Fibroblast of gingiva (primary cell): ENCODE measurements around the gene UQCRQ.
A peak's percentile ranks its signal among the peaks of the same experiment; 100 is the strongest.

Experiments used
- DNase-seq: peaks from one replicate; pipeline ENCODE4 v3.0.0-alpha.2; 2011; ENCODE audit warnings: low read depth

Gene UQCRQ

DNA sequence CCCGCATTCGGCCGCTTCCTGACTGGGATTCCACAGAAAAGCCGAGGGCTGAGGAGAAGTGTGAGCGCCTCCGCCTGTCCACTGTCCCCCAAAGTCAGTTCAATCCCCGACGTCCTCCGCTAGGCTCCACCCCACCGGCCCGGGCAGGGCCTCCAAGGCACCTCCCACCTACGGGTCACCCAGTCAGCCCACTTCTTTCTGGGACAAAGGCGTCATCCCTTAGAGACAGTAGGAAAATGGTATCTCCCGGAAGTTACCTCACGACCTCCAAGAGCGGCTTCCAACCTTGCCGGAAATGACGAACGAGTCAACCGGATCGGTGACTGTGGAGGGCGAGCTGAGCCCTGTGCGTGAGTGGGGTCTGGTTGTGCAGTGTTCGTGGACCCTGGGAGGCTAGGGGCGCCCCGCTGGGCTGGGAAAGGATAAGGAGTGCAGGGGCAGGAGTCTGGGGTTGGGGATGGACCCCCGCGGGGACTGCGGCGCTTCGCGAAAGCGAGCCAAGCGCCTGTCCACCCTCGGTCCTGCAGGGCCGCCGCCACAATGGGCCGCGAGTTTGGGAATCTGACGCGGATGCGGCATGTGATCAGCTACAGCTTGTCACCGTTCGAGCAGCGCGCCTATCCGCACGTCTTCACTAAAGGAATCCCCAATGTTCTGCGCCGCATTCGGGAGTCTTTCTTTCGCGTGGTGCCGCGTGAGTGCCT, at the start of gene UQCRQ, which contains the start of gene GDF9:
TSS of gene UQCRQ (plus strand) at position 301 of the 704 bp plus-strand sequence. CDS start at position 541, 240 bp downstream.
TSS of gene GDF9 (minus strand) at position 128 of the 704 bp plus-strand sequence. CDS start 1,936 bp downstream, outside the sequence.
- peak; percentile 100 for DNase-seq

DNA sequence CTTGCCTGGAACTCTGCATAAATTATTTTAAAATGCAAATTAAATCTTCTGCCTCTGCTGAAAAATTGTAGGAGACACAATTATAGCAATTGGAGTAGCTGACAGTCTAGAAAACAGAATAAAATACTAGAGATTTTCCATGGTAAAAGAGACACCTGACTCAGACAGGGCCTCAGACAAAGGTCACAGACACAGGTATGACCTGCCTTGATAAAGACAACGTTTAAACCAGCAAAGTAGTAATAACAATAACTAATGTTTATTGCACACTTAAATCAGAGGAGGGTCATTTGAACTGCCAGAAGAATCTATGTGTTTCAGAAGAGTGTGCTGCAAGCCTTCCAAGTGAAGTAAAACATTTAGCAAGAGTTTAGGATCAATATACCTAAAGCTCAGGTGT, 49.4 kb upstream of the UQCRQ start:
- no peak for DNase-seq

DNA sequence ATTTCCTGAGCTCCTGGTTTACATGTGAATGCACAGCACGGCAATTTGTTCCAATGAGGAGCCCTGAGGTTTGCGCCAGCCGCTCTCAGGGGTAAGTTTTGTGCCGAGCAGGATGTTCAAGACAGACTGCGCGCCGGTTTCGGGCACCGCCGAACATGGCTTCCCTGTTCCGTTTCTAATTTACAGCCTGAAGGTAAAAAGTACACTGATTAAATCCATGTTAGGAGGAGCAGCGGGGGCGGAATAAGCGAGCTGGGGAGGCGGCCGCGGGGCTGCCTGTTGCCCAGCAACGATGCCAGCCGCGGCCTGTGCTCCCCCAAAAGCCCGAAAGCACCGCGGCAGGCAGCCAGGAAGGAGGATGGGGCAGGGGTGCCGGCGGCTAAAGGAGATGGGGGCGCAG, 47.0 kb upstream of the UQCRQ start:
- no peak for DNase-seq

DNA sequence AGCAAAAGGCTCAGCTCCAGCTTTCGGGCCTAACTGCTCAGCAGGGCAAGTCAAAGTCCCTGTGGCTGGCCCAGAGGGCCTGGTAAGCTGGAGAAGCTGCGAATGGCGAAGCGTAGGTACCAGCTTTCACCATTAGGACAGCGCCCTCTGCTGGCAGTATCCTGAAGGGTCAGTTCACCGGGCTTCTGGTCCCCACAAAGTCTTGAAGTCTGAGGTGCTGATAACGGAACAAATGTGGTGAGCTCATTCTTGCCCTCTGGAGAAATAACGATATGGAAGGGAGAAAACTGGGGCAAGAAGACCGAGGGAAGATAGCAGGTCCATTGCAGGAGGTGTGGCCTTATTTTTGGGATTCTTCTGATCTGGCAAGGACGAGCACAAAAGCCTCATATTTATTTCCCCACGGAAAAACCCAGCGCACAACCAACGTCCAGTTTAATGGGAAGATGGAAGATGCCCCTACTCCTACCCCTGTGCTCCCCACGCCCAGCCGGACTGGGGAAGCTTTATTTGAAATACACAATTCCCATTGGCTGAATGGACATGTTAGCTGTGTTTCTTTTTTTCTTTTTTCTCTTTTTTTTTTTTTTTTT, 46.2 kb upstream of the UQCRQ start:
- peak; percentile 84 for DNase-seq

DNA sequence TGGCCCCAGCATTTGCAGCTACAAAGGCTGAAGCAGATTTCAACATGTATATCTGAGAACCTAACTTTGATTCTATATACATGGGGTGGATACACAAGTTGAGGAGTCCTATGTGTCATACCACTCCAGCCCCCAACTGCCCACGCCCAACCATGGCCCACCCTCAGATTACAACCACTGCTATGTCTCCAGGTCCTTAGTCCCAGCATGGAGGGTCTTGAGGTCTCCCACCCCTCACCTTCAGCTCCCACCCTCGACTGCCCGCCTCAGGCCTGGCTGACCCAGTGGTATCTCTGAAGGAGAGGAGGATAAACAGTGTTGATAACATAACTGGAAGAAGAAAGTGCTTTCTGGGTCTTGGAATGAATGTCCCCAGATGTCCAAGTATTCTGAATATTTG, 45.1 kb upstream of the UQCRQ start:
- no peak for DNase-seq

DNA sequence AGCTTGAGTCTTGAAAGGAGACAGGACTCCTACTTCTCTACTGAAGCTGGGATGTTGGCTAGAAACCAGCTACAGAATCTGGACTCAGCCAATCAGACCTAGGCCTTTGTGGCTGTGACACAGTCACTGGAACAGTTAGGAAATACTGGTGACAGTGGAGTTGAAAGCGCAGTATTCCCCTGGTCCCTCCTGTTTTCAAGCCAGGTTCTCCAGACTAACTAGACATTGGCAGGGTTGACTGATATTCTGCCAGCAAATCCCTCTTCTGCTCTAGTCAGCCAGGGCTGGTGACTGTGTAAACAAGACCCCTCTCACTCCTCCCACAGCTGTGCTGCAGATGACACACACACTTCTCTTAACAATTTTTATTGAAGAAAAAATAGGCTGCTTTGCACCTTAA, 44.7 kb upstream of the UQCRQ start:
- peak; percentile 34 for DNase-seq

DNA sequence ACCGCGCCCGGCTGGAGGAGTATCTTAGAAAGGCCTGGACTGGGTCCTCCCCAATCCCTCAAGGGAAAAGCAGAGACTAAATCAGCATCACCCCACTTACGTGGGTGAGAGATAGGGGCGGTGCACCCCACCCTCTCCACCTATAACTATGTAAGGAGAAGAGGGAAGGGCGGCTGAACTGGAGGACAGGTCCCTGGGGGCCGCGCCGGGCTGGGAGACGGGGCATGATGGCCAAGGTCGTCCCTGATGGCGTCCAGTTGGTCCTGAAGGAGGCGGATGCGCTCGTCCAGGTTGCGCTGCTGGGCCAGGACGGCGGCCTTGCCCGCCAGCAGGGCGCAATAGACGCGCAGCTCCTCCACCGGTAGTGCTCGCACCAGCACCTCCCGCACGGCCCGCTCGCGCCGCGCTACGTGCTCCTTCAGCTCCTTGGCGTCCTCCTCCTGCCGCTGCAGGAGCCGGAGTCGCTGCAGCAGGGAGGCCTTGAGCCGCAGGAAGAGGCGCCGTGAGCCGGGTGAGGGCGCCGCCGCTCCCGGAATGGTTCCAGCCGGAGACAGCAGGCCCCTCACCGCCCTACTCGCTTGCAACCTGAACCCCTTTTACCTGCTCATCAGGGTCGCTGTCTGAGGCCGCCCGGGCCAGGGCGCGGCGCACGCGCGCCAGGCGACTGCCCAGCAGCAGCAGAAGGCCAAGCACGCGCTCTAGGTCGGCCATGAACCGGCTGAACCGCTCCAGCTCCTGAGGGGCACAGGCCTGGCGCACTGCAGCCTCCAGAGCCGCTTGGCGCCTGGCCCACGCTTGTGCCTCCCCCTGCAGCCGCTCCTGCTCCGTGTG, 43.6 kb upstream of the UQCRQ start:
- no peak for DNase-seq

DNA sequence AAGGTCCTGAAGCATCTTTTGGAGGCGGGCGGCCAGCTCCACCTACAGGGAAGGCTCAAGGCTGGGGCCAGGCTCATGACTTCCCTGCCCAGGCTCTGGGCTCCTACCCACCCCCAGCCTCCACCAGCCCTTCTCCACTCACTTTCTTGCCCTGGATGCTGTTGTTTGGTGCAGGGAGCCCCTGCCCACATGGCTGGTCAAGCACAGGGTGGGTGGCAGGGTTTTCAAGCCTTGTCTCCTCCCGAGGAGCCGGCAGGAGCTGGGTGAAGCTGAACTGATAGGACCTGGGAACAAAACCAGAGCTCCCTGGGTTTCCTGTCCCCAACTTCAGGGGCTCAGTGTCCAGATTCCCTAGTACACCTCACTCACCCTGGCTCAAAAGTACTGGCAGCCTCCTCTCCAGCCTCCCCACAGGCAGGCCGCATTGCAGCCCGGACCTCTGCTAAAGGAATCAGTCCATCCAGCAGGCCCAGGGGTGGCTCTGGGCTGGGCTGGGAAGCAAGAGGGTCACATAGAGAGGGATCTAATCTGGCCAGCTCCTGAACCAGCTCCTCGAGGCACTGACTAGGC, 42.9 kb upstream of the UQCRQ start:
- DNase-seq = no peak

DNA sequence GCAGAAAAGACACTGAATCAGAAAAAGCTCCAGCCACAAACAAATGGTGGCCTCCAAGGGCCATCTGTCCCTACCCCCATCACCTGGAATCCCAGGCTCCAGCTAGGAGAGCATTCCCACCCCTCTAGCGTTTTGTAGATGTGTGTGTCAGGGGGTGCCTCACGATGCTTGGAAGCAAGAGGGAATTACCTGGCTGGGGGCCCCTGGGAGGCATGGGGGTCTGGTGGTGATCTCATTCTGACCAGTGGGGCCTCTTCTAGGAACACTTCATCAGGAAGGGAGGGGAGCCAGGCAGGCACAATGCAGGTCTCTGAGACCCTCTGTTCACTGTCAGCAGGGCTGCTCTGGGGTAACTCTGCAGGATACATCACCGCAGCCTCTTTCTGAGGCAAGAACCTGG, 42.0 kb upstream of the UQCRQ start:
- no peak for DNase-seq

DNA sequence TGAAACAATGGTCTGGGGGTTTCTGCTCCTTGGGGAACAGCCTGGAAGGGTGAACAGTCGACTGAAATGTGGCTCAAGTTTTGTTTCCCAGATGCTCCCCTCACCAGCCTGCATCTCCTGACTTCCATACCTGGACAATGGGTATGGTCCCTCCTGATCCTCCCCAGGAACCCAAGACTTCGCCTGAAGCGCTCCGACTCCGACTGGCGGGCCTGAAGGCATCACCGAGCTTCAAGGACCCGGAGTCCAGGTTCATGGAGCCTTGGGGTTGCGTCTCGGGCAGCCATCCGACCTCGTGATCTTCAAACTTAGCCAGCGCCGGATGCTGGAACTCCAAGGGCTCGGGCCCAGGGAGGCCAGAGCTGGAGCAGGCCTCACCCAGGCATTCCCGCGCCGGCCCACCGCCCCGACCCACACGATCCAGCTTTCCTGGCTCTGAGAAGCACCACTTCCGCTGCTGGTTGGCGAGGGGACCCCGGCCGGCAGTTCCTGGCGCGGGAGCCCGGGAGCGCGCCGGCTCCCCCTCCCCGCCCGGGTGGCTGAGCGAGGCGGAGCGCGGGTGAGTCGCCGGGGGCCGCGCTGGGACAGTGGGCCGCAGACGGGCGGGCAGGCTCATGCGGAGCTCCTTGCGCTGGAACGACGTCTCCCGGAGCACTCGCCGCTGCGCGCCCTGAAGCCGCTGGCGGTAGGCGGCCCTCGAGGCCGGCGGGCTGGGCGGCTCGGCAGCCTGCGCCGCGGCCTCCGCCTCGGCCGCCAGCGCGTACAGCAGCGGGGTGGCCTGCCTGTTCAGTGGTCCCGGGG, 41.2 kb upstream of the UQCRQ start:
- no peak for DNase-seq

DNA sequence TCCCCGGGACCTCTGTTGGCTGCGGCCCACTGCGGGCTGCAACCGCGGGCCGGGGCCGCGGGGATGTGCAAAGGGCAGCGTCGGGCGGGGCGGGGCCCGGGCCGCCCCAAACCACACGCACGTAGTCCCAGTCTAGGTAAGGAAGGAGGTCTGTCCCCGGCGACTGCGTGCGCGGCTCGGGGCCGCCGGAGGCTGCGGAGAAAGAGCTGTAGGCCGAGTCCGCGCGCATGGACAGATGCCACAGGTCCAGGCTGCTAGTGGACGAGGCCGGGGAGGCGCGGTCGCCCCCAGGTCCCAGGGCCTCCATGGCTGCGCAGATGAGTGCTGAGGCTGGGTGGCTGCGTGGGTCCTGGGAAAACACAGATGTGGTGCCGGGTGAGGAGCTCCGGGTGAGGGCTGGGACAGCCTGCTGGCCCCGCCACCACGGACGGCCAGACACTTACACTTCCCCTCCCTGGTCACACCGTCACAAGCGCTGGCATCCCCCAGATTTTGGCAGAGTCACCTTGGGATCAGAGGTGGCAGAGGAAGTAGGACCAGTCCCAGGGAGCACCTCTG, 40.5 kb upstream of the UQCRQ start:
- DNase-seq = no peak

DNA sequence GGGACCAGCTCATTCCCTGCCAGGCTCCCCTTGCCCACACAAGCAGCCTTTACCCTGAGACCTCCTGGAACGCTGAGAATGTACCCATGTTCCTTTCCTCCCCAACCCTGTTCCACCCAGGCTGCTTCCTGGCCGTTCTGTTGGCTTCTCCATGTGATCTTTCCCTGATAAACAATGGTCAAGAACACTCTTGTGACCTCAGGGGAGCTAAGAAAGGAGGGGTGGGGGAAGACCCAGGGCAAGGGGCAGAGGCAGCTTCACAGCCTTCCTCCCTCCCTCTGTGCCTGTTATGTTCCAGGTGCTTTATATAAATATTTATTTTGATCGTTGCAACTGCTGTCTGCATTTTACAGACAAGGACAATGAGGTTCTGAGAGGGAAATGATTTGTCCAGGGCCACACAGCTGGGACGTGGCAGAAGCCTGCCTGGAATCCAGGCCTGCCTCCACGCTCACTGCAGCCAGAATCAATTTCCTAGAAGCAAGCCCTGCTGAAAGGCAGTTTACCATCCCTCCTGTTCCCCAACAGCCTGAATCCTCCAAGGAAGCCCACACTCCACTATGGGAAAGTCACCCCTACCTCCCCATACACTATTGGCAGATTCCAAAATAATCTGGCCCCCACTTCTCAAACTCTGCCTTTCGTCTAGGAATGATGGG, 39.9 kb upstream of the UQCRQ start:
- no peak for DNase-seq

DNA sequence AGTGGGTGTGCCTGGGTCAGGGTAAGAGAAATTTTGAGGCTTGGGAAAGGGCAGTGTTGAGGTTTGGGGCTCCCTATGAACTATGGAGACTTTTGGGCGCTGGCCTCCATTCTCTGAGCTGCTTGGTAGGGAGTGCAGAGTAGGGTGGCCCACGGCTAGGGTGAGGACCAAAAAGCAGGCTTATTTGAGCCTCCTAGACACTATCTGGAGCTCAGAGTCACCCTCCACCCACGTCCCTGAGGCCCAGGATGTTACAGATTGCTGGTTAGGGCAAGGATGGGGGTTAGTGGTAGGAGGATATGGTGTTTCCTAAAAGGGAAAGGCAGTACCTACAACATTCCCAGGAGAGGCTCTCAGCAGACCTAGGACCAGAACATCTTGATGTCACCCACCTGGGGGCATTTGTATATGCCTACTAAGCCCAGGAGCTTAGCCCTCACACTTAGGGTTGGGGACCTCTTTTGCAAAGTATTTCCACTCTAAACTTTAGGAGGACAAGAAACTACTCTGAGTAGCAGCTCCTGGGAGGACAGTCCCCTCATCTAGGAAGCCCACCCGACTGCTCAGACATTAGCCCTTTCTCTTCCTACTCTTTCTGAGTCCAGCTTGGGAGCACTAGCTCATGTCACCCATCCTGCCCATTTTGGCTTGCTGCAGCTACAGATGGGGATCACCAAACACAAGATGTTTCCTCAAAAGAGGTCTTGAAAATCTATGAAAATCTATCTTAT, 38.3 kb upstream of the UQCRQ start:
- DNase-seq = no peak

DNA sequence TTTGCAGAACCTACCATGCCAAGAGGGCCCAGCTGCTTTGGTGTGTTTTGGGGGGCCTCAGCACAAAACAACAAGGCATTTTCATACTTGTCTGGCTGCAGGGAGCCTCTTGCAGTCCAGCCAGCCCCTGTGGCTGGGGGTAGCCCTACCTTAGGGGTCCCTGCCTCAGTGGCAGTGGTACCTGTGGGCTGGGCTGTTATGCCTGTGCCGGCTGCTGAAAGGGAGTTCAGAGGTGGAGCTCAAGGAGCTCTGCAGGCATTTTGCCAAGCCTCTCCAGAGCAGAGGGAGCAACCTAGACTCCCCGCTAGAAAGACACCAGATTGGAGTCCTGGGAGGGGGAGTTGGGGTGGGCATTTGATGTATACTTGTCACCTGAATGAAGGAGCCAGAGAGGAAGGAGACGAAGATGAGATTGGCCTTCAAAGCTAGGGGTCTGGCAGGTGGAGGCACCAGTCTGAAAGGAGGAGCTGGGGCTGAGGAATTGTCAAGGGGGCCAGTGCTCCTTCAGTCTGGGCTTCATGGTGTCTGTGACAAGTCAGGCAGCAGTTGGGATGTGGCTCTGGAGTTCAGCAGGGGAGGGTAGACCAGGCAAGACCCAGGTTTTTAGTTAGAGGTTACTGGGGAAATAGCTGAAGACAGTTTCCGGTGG, 37.5 kb upstream of the UQCRQ start:
- DNase-seq = no peak

DNA sequence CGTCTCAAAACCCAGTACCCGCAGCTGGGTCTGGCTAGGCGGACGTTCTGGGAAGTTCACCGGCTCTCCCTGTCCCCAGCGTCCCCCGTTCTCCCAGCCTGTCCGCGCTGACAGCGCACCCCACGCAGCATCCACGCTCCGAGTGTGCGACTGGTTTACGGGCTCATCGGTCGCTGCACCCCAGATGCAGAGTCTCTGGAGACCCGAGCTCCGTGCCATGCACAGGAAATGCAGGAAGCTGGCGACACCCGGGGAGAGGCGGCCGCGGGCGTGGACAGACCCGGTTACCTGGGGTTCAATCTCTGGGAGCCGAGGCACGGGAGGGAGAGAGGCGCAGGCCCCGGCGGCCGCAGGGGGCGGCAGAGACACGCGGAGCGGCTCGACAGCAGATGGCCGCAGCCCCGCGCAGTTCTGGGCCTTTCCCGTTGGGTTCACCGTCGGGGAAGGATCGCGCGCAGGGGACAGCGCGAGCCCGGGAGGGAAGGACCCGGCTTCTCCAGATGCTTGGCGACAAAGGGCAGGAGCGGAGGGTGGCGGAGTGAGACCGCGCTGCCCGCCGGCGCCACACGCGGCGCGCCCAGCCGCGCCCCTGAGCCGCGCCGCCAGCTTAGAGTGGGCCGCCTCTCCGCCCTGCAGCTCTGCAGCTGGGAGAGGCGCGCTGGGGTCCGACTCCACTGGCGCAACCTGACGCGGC, 36.6 kb upstream of the UQCRQ start:
- DNase-seq = peak; percentile 66

DNA sequence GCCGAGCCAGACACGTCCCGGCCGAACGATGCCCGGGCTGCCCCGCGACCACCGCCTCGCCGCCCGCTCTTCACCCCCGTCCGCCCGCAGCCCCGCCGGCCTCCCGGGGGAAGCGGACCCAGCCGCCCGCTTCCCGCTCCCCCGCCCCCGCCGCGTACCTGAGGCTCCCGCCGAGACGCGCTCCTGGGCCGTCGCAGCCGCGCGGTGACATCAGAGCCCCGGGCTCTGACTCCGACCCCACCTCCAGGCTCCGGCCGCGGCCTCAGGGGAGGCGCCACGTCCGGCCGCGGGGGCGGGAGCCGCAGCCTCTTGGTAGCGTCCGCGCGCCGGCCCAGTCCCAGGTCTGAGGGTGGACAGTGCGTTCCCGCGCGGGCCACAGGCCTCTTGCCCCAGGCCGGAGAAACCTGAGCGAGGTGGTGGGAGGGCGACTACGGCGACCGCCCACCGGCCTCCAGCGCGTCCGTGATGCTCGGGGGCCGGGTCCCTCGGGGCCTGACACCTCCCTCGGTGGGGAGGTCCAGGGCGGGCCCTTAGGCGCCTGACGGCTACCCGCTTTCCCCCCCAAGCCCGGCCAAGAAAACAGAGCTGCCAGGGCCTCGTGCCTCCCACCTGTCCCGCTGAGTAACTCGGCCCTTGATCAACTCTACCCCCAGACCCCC, 35.9 kb upstream of the UQCRQ start, which contains the start of gene SHROOM1:
TSS of gene SHROOM1 (minus strand) at position 212 of the 659 bp plus-strand sequence. CDS start 4,507 bp downstream, outside the sequence.
- peak; percentile 59 for DNase-seq

DNA sequence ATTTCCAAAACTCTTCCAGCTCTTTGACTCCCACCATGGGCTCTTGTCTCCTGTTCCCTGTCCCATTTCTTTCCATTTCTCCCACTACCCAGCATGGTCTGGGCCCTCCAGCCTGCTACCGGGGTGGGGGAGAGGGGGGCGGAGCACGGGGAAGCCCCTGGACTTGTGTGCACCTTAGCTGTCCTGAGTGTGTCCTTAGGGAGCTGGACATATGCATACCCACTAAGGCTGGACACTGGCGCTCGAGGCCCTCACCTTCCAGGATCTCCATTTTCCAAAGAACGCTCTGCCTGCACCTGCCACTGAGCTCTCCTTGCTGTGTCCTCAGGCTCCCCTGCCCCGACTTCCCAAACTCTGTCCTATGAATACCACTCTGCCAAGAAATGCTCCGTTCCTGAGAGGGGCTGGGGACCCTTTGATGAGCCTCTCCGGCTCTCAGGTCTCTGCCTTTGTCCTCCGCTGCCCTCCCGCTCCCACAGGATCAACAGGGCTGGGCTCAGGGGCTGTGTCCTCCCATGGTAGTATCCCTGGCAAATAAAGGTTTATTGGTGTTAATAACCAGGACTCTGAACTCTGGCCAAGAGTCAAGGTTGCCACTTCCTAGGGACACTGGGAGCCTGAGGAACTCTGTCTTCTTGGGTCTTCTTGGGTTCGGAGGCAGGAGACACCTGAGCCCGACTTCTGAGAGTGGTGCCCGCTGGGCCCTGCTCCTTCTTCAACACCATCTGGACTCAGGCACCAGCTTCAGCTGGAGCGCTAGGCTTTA, 35.2 kb upstream of the UQCRQ start:
- DNase-seq = no peak

DNA sequence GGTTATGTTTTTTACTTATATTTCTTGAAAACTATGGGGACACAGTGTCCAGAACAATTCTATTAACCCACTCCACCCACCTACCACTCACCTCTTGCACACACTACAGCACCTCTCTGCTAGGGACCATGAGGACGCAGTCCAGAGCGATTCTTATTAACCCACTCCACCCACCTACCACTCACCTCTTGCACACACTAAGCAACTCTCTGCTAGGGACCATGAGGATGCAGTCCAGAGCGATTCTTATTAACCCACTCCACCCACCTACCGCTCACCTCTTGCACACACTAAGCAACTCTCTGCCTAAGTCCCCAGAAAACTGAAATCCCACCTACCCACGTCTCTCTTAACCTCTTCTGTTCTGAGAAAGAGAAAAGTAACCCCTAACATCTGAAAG, 33.8 kb upstream of the UQCRQ start:
- DNase-seq = no peak
